LNCaP clone FGC (cell line): ENCODE data around the gene ZFAND3.

Experiments
- DNase-seq: peaks from one replicate; pipeline ENCODE4 v3.0.0-alpha.2; 2011; ENCODE audit warnings: low read depth
- H3K4me3 ChIP-seq: 2 replicates; pipeline ENCODE4 v1.5.1; 2011; ENCODE audit warnings: mild to moderate bottlenecking, low read depth, low read length, control low read depth
- CTCF ChIP-seq: IDR thresholded peaks from 2 replicates; pipeline ENCODE4 v1.5.1; 2012; ENCODE audit warnings: mild to moderate bottlenecking; ENCODE audit not compliant: control insufficient read depth, insufficient read depth; ENCODE audit errors: extremely low read depth

ZFAND3 gene

GRCh38 chr6:38055203-38055589, 235.7 kb downstream of the ZFAND3 start:
- no peak overlapping the region for H3K4me3 ChIP-seq
- no peak for DNase-seq
- no peak for TF ChIP-seq CTCF

- no peak for TF ChIP-seq CTCF
These were observed 236.8 kb downstream of the ZFAND3 start for GRCh38 chr6:38056361-38056760.

GRCh38 chr6:38057994-38058393, 238.5 kb downstream of the ZFAND3 start:
- TF ChIP-seq CTCF = no peak
- no peak overlapping the region for H3K4me3 ChIP-seq
- DNase-seq = no peak

More at GRCh38 chr6:38056361-38056760, 236.8 kb downstream of the ZFAND3 start:
- H3K4me3 ChIP-seq = no peak overlapping the region
- DNase-seq = no peak

- H3K4me3 ChIP-seq = no peak overlapping the region
- no peak for DNase-seq
- no peak for TF ChIP-seq CTCF
These were observed 242.5 kb downstream of the ZFAND3 start for GRCh38 chr6:38062066-38062465.

- H3K4me3 ChIP-seq = no peak overlapping the region
- TF ChIP-seq CTCF = no peak
- no peak for DNase-seq
These were observed 244.4 kb downstream of the ZFAND3 start for GRCh38 chr6:38063973-38064372.

- no peak overlapping the region for H3K4me3 ChIP-seq
- TF ChIP-seq CTCF = no peak
- no peak for DNase-seq
These were observed 244.9 kb downstream of the ZFAND3 start for GRCh38 chr6:38064431-38064830.

- no peak for TF ChIP-seq CTCF
- DNase-seq = no peak
These were observed 246.3 kb downstream of the ZFAND3 start for GRCh38 chr6:38065734-38066305.

More at GRCh38 chr6:38065734-38066305, 246.3 kb downstream of the ZFAND3 start:
- no peak overlapping the region for H3K4me3 ChIP-seq
